HepG2 (cell line): ENCODE results near the gene WIZ. TPM values are rescaled to one million over a fixed set of nuclear protein-coding genes. Genes with fewer than 3 reads are reported as not detected.

Experiments
- HNRNPK ChIP-seq: fragments of 200-400 bp; formaldehyde crosslinking; IDR thresholded peaks from 2 replicates; pipeline ENCODE4 v1.6.1; 2018; ENCODE audit warnings: low read length, low read depth, moderate library complexity, mild to moderate bottlenecking; ENCODE audit not compliant: poor library complexity, severe bottlenecking
- HOXA7 ChIP-seq: sonication (generic); formaldehyde crosslinking; IDR thresholded peaks from 2 replicates; pipeline ENCODE4 v1.8.1; 2022; ENCODE audit warnings: mild to moderate bottlenecking, missing genetic modification reagents, moderate library complexity
- IKZF1 ChIP-seq: fragments of 450-650 bp; IDR thresholded peaks from 2 replicates; pipeline ENCODE4 v1.7.1; 2016
- NCOA1 ChIP-seq: sonication (generic); formaldehyde crosslinking; IDR thresholded peaks from 2 replicates; pipeline ENCODE4 v1.9.0; 2021; ENCODE audit warnings: missing genetic modification reagents
- PAF1 ChIP-seq: IDR thresholded peaks from 2 replicates; pipeline ENCODE4 v1.6.1; 2016; ENCODE audit warnings: missing genetic modification reagents, missing compliant biosample characterization
- PCBP1 ChIP-seq: fragments of 200-400 bp; formaldehyde crosslinking; IDR thresholded peaks from 2 replicates; pipeline ENCODE4 v1.6.1; 2017; ENCODE audit warnings: mild to moderate bottlenecking, low read depth, low read length, borderline replicate concordance
- REST ChIP-seq, 2 experiments: IDR thresholded peaks; 2 replicates each; pipeline ENCODE4 v1.6.1; 2011 to 2012; ENCODE audit warnings: low read length in 2 of 2, borderline replicate concordance in 1 of 2, low read depth in 1 of 2, mild to moderate bottlenecking in 1 of 2, moderate library complexity in 1 of 2
- ZNF225 ChIP-seq: sonication (generic); formaldehyde crosslinking; IDR thresholded peaks from 2 replicates; pipeline ENCODE4 v1.4.0; 2020; ENCODE audit warnings: mild to moderate bottlenecking, missing genetic modification reagents
- ZNF318 ChIP-seq: sonication (generic); formaldehyde crosslinking; IDR thresholded peaks from 2 replicates; pipeline ENCODE4 v1.4.0; 2020; ENCODE audit warnings: mild to moderate bottlenecking, missing genetic modification reagents
- ZNF704 ChIP-seq: sonication (generic); formaldehyde crosslinking; IDR thresholded peaks from 2 replicates; pipeline ENCODE4 v1.8.1; 2023; ENCODE audit warnings: mild to moderate bottlenecking, inconsistent platforms, moderate library complexity, missing genetic modification reagents, borderline replicate concordance
- ZNF772 ChIP-seq: sonication (generic); formaldehyde crosslinking; IDR thresholded peaks from 2 replicates; pipeline ENCODE4 v1.5.0; 2020; ENCODE audit warnings: mild to moderate bottlenecking, missing genetic modification reagents
- polyA plus RNA-seq, 8 experiments: library from polyadenylated mRNA; depleted of rRNA in 3 of 8; stranded (reverse) in 7 of 8; unstranded in 1 of 8; fragments of >200 nt; fragmentation: Illumina TruSeq in 4 of 8; extraction: Trizol in 4 of 8; gene quantifications; 2 replicates each; pipeline versions ENCODE4 v1.2.1 to v1.2.3, GENCODE V29; 2011 to 2016; ENCODE audit warnings: low read depth in 4 of 8, missing spikeins in 1 of 8, mixed read lengths in 1 of 8; ENCODE audit not compliant: insufficient read depth in 1 of 8
- total RNA-seq, 5 experiments: library from RNA; depleted of rRNA; stranded (reverse); fragments of >200 nt; fragmentation: Illumina TruSeq; extraction: Trizol; gene quantifications; 2 replicates each; pipeline ENCODE4 v1.2.3, GENCODE V29; 2016; ENCODE audit warnings: low read depth in 1 of 5
- TF ChIP-seq, protein P1 (sequence below): sonication (generic); formaldehyde crosslinking; IDR thresholded peaks from 2 replicates; pipeline ENCODE4 v1.4.0; 2020; ENCODE audit warnings: mild to moderate bottlenecking, low read depth, missing genetic modification reagents
- TF ChIP-seq, protein P2 (sequence below): IDR thresholded peaks from 2 replicates; pipeline ENCODE4 v1.6.1; 2016; ENCODE audit warnings: low read depth, borderline replicate concordance

WIZ gene
- total and polyA plus RNA-seq, 2 of the 13 experiments (the other 11 are each of a cell fraction or from before 2014, with no cell fraction given), result 4.7 to 4.8 TPM

DNA sequence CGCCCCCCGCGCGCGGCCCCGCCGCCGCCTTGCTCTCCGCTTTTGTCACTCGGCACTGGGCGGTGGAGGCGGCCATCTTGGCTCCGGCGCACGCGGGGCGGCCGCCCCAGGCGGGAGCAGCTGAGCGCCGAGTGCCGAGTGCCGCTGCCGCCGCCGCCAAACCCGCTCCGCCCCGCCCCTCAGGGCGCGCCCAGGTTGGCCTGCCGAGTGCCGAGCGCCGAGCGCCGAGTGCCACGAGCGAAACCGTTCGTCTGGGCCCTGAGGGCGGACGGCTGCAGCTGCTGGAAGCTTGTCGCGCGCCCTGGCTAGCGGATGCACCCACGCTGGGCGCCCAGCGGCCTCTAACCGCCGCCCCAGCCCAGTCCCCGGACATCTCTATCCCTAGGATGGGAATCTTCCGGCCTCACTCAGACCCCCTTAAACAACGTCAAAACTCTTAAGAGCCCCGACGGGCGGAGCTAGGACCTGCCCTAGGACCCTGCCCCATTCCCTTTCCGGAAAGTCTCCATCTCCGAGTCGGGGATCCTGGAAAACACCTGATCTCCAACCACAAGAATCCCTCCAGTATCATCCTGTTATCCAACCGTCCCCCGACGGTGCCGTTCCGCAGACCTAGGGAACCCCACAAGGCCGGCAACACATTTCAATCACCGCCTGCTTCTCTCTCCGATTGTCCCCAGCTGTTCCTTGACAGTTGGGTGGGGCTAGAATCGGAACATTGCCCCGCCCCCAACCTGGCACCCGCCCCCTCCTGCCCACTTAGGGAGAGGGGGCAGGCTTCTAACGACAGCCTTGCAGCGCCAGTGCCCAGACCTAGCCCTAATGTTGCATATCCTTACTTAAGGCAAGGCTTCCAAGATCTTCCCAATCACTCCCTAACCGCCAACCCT, 16.9 kb downstream of the WIZ start (continued):
- TF ChIP-seq ZNF318, result no peak
- TF ChIP-seq, protein P1, sequence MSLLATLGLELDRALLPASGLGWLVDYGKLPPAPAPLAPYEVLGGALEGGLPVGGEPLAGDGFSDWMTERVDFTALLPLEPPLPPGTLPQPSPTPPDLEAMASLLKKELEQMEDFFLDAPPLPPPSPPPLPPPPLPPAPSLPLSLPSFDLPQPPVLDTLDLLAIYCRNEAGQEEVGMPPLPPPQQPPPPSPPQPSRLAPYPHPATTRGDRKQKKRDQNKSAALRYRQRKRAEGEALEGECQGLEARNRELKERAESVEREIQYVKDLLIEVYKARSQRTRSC, result no peak
- no peak for TF ChIP-seq REST (IDR thresholded peaks at IDR 0.05; ENCODE audit: borderline replicate concordance in 1 of 2, low read depth in 1 of 2, low read length in 2 of 2)
- no peak for TF ChIP-seq ZNF225
- TF ChIP-seq PCBP1, result no peak
- no peak for TF ChIP-seq IKZF1
- no peak for TF ChIP-seq NCOA1
- TF ChIP-seq, protein P2, sequence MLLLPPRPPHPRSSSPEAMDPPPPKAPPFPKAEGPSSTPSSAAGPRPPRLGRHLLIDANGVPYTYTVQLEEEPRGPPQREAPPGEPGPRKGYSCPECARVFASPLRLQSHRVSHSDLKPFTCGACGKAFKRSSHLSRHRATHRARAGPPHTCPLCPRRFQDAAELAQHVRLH (CRISPR knock-in tag), result peak; percentile 44; the same call in 1 of the 2 replicates
- TF ChIP-seq HOXA7 (CRISPR knock-in tag), result no peak
- no peak for TF ChIP-seq PAF1 (CRISPR knock-in tag)
- TF ChIP-seq ZNF772, result peak; percentile 17; the same call in 1 of the 2 replicates
- TF ChIP-seq HNRNPK, result no peak
- TF ChIP-seq ZNF704 (CRISPR knock-in tag), result no peak
